ENCODE measurements around the gene DCLK1. TPM values are rescaled to one million over a fixed set of nuclear protein-coding genes. Genes with fewer than 3 reads are reported as not detected.

DCLK1 gene
- total RNA-seq, 2 donors from 2014 or later = 2.6 to 8.6 TPM

- intact Hi-C loops (cut with DNase I) = no loop called here
- no peaks in the 10 kb centered on the region for H3K4me1 ChIP-seq
- DNase-seq (no peak), ATAC-seq (no peak)
- WGBS, 2 donors = 62 to 63% methylated on average over 6 of the region's 6 CpGs
- no peaks in the 10 kb centered on the region for H3K27me3 ChIP-seq
- no peaks in the 10 kb centered on the region for H3K36me3 ChIP-seq (replicated peaks in 1 of 2; ENCODE audit: insufficient read depth in 1 of 2, low read depth in 2 of 2)
- H3K4me3 ChIP-seq = no peak overlapping the region
- no peak for TF ChIP-seq POLR2A (IDR thresholded peaks at IDR 0.05)
- TF ChIP-seq, protein P1, sequence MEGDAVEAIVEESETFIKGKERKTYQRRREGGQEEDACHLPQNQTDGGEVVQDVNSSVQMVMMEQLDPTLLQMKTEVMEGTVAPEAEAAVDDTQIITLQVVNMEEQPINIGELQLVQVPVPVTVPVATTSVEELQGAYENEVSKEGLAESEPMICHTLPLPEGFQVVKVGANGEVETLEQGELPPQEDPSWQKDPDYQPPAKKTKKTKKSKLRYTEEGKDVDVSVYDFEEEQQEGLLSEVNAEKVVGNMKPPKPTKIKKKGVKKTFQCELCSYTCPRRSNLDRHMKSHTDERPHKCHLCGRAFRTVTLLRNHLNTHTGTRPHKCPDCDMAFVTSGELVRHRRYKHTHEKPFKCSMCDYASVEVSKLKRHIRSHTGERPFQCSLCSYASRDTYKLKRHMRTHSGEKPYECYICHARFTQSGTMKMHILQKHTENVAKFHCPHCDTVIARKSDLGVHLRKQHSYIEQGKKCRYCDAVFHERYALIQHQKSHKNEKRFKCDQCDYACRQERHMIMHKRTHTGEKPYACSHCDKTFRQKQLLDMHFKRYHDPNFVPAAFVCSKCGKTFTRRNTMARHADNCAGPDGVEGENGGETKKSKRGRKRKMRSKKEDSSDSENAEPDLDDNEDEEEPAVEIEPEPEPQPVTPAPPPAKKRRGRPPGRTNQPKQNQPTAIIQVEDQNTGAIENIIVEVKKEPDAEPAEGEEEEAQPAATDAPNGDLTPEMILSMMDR (IDR thresholded peaks at IDR 0.05) = no peak
- no peak overlapping the region for H3K27ac ChIP-seq
- no peaks in the 10 kb centered on the region for H3K9me3 ChIP-seq
Measured at GRCh38 chr13:35808846-35809245, 322.3 kb downstream of the DCLK1 start.

DNA sequence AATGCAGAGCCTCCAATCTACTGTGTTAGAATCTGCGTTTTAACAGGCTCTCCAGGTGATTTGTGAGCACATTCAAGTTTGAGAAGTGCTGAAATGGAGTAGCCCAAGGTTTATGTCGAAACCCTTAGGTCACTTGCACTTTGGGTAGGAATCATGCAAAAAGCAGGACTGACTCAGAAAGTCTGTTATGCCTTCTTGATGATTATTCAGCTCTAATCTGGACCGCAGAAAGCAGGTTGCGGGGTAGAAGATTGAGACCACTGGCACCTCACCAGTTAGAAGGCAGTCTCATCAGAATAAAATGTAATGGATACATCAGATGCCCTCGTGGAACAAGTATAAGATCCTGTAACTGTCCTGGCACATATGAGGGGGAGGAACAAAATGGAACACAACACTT lies 326.3 kb downstream of the DCLK1 start:
- H3K4me3 ChIP-seq = no peak overlapping the region
- ATAC-seq (no peak), DNase-seq (no peak)
- intact Hi-C loops (cut with DNase I) = no loop called here
- no peaks in the 10 kb centered on the region for H3K27me3 ChIP-seq
- TF ChIP-seq, protein P1 (IDR thresholded peaks at IDR 0.05) = no peak
- TF ChIP-seq POLR2A (IDR thresholded peaks at IDR 0.05) = no peak
- H3K4me1 ChIP-seq = no peaks in the 10 kb centered on the region
- H3K36me3 ChIP-seq (replicated peaks in 1 of 2; ENCODE audit: insufficient read depth in 1 of 2, low read depth in 2 of 2) = no peaks in the 10 kb centered on the region
- no peak overlapping the region for H3K27ac ChIP-seq
- WGBS, 2 donors = 63 to 69% methylated on average over 5 of the region's 5 CpGs
- H3K9me3 ChIP-seq = no peaks in the 10 kb centered on the region

GRCh38 chr13:35797991-35798390 lies 333.2 kb downstream of the DCLK1 start:
- Histone ChIP-seq H3K4me1 (no peaks in the 10 kb centered on the region), H3K27ac (no peak overlapping the region), H3K4me3 (no peak overlapping the region), H3K36me3 (replicated peaks in 1 of 2; ENCODE audit: insufficient read depth in 1 of 2, low read depth in 2 of 2) (no peaks in the 10 kb centered on the region), H3K9me3 (no peaks in the 10 kb centered on the region), H3K27me3 (no peaks in the 10 kb centered on the region)
- 60 to 65% methylated on average over 7 of the region's 7 CpGs for WGBS, 2 donors
- no peak for TF ChIP-seq POLR2A (IDR thresholded peaks at IDR 0.05)
- TF ChIP-seq, protein P1 (IDR thresholded peaks at IDR 0.05) = no peak
- no peak for ATAC-seq
- no peak for DNase-seq
- intact Hi-C loops (cut with DNase I) = no loop called here

DNA sequence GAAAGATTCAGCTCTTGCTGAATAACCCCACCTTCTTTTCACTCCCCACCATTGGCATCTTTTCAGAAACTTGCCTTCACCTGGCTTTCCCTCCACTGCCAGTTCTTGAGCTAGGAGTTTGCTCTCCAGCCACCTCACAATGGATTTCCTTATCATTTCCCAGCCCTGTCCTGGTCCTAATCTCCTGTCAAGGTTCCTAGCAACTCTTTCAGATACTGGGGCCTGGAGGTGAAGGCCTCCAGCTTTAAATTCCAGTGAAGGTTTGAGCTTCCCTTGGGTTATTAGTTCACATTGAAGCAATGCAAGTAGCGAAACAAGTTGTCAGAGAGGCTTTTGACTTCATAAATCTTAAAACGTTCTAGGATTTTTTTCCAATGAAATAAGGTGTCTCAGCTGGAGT lies 333.9 kb downstream of the DCLK1 start:
- TF ChIP-seq POLR2A (IDR thresholded peaks at IDR 0.05) = no peak
- TF ChIP-seq, protein P1 (IDR thresholded peaks at IDR 0.05) = no peak
- no peaks in the 10 kb centered on the region for H3K36me3 ChIP-seq (replicated peaks in 1 of 2; ENCODE audit: insufficient read depth in 1 of 2, low read depth in 2 of 2)
- H3K27me3 ChIP-seq = no peaks in the 10 kb centered on the region
- intact Hi-C loops (cut with DNase I) = no loop called here
- H3K9me3 ChIP-seq = no peaks in the 10 kb centered on the region
- no peak overlapping the region for H3K27ac ChIP-seq
- DNase-seq (no peak), ATAC-seq (no peak)
- H3K4me1 ChIP-seq = no peaks in the 10 kb centered on the region
- no peak overlapping the region for H3K4me3 ChIP-seq
- 47 to 57% methylated on average over 2 of the region's 2 CpGs for WGBS, 2 donors

DNA sequence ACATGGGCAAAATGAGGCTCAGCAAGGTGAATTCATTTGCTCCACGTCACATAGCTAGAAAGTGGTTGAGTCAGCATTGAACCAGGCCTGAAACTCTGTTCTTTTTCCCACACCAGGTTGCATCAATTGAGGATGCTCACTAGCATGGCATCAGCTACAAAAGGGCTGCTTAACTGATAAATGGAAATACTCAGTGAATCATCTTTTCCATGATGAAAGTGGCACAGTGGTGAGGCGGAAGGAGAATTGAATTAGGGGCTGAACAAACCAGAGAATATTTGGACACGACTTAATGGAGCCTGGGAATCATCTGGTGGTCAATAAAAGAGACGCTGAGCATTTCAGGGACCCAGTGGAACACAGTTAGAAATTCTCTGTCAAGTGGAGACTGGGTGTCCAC lies 334.6 kb downstream of the DCLK1 start:
- H3K9me3 ChIP-seq = no peaks in the 10 kb centered on the region
- intact Hi-C loops (cut with DNase I) = no loop called here
- H3K36me3 ChIP-seq (replicated peaks in 1 of 2; ENCODE audit: insufficient read depth in 1 of 2, low read depth in 2 of 2) = no peaks in the 10 kb centered on the region
- WGBS, 2 donors = 59 to 64% methylated on average over 4 of the region's 4 CpGs
- no peaks in the 10 kb centered on the region for H3K4me1 ChIP-seq
- no peak for DNase-seq
- H3K27me3 ChIP-seq = no peaks in the 10 kb centered on the region
- no peak overlapping the region for H3K4me3 ChIP-seq
- no peak overlapping the region for H3K27ac ChIP-seq
- no peak for TF ChIP-seq POLR2A (IDR thresholded peaks at IDR 0.05)
- TF ChIP-seq, protein P1 (IDR thresholded peaks at IDR 0.05) = no peak
- no peak for ATAC-seq

Measured in body of pancreas (tissue), 4 donors.